HEK293 (cell line): Measurements from ENCODE around the gene SLC22A17.

ENCODE experiments used
- CTCF ChIP-seq: fragments of 450-650 bp; formaldehyde crosslinking; IDR thresholded peaks from 2 replicates; pipeline ENCODE4 v1.5.1; 2016; ENCODE audit warnings: missing biosample characterization, missing genetic modification characterization
- SCRT1 ChIP-seq: fragments of 450-650 bp; formaldehyde crosslinking; IDR thresholded peaks from 2 replicates; pipeline ENCODE4 v1.5.1; 2016; ENCODE audit warnings: missing biosample characterization, missing genetic modification characterization, borderline replicate concordance
- ZNF76 ChIP-seq: fragments of 450-650 bp; formaldehyde crosslinking; IDR thresholded peaks from 2 replicates; pipeline ENCODE4; 2016; ENCODE audit warnings: low read depth, missing biosample characterization, missing genetic modification characterization, borderline replicate concordance

- TF ChIP-seq CTCF (tag by site-specific recombination) (0 out of 2 replicates have a peak, but pooled peaks have one; percentile 26), ZNF76 (tag by site-specific recombination) (no peak), SCRT1 (tag by site-specific recombination) (no peak)
Measured at GRCh38 chr14:23345987-23346692, 6.5 kb downstream of the SLC22A17 start.
